SK-N-SH (cell line): ENCODE measurements around the gene ATP1A2. TPM values are rescaled to one million over a fixed set of nuclear protein-coding genes. Genes with fewer than 3 reads are reported as not detected.

Experiments used
- CTCF ChIA-PET: fragments of 300-600, 350-600 bp; formaldehyde crosslinking; extraction: SDS; loops from one replicate; lab custom pipeline; 2021; lab: Yijun Ruan, JAX
- POLR2A ChIA-PET: fragments of 350-600 bp; sonication (Branson Sonifier 250); formaldehyde crosslinking; extraction: SDS; loops from one replicate; lab custom pipeline; 2020; ENCODE audit warnings: antibody characterized with exemption, inconsistent platforms; lab: Yijun Ruan, JAX
- DNase-seq: peaks from one replicate; pipeline ENCODE4 v3.0.0; 2012
- H2AFZ ChIP-seq: fragments of 200-600 bp; sonication (generic); 2 replicates; pipeline ENCODE4 v1.8.1; 2016; ENCODE audit warnings: antibody characterized with exemption, mild to moderate bottlenecking, low read depth
- H3F3A ChIP-seq: fragments of 200-600 bp; sonication (generic); replicated peaks from 2 replicates; pipeline ENCODE3; 2016; ENCODE audit warnings: antibody characterized with exemption, mild to moderate bottlenecking; ENCODE audit not compliant: insufficient read depth
- H3K27ac ChIP-seq, 2 experiments: fragments of 200-500 bp in 1 of 2; fragments of 200-600 bp in 1 of 2; sonication (Bioruptor generic) in 1 of 2; sonication (generic), shearing (Covaris generic) in 1 of 2; 2 replicates each; pipeline versions ENCODE4 v1.5.1 to v1.6.1; 2014 to 2016; ENCODE audit warnings: low read depth in 2 of 2, inconsistent platforms in 1 of 2, low read length in 1 of 2, mild to moderate bottlenecking in 1 of 2, mixed read lengths in 1 of 2
- H3K27me3 ChIP-seq: fragments of 200-600 bp; sonication (generic), shearing (Covaris generic); 2 replicates; pipeline ENCODE4 v1.6.1; 2016; ENCODE audit warnings: mixed run types; ENCODE audit not compliant: insufficient read depth
- H3K36me3 ChIP-seq, 2 experiments: fragments of 200-500 bp in 1 of 2; fragments of 200-600 bp in 1 of 2; sonication (Bioruptor generic) in 1 of 2; sonication (generic) in 1 of 2; replicated peaks in 1 of 2; 2 replicates each; pipeline versions ENCODE3 to v1.5.1; 2014 to 2016; ENCODE audit warnings: low read length in 1 of 2, mild to moderate bottlenecking in 1 of 2; ENCODE audit not compliant: insufficient read depth in 2 of 2, control insufficient read depth in 1 of 2
- H3K4me1 ChIP-seq, 2 experiments: fragments of 200-500 bp in 1 of 2; fragments of 200-600 bp in 1 of 2; sonication (Bioruptor generic) in 1 of 2; sonication (generic), shearing (Covaris generic) in 1 of 2; 2 replicates each; pipeline versions ENCODE4 v1.5.1 to v1.6.1; 2014 to 2016; ENCODE audit warnings: low read depth in 1 of 2, low read length in 1 of 2, mixed run types in 1 of 2; ENCODE audit not compliant: insufficient read depth in 2 of 2, control insufficient read depth in 1 of 2
- H3K4me2 ChIP-seq: fragments of 200-600 bp; sonication (generic), shearing (Covaris generic); 2 replicates; pipeline ENCODE4 v1.6.1; 2017; ENCODE audit warnings: mixed run types
- H3K4me3 ChIP-seq, 2 experiments: fragments of 200-500 bp in 1 of 2; fragments of 200-600 bp in 1 of 2; sonication (Bioruptor generic) in 1 of 2; sonication (generic), shearing (Covaris generic) in 1 of 2; 2 replicates each; pipeline versions ENCODE4 v1.5.1 to v1.8.1; 2014 to 2016; ENCODE audit warnings: low read depth in 2 of 2, inconsistent platforms in 1 of 2, low read length in 1 of 2, mild to moderate bottlenecking in 1 of 2, mixed read lengths in 1 of 2, moderate library complexity in 1 of 2
- H3K79me2 ChIP-seq: fragments of 200-600 bp; sonication (generic); 2 replicates; pipeline ENCODE4 v1.8.1; 2017; ENCODE audit warnings: mild to moderate bottlenecking; ENCODE audit not compliant: insufficient read depth
- H3K9ac ChIP-seq: fragments of 200-600 bp; sonication (generic); 2 replicates; pipeline ENCODE4 v1.6.1; 2017; ENCODE audit warnings: mixed run types
- H3K9me2 ChIP-seq: fragments of 200-600 bp; sonication (generic); 2 replicates; pipeline ENCODE4 v1.6.1; 2017; ENCODE audit warnings: mixed run types
- H3K9me3 ChIP-seq: fragments of 200-600 bp; sonication (generic); 2 replicates; pipeline ENCODE4 v1.6.1; 2017; ENCODE audit warnings: mixed run types, mild to moderate bottlenecking, moderate library complexity
- H4K20me1 ChIP-seq: fragments of 200-600 bp; sonication (generic); 2 replicates; pipeline ENCODE4 v1.6.1; 2017; ENCODE audit warnings: mild to moderate bottlenecking, mixed run types; ENCODE audit not compliant: insufficient read depth
- CTCF ChIP-seq: fragments of 200-600 bp; sonication (generic); IDR thresholded peaks from 2 replicates; pipeline ENCODE4 v1.6.1; 2017; ENCODE audit warnings: antibody characterized with exemption, mild to moderate bottlenecking, moderate library complexity
- EZH2phosphoT487 ChIP-seq: fragments of 200-600 bp; sonication (generic); IDR thresholded peaks from 2 replicates; pipeline ENCODE4 v1.6.1; 2017; ENCODE audit warnings: low read depth, mixed run types, mild to moderate bottlenecking, antibody characterized with exemption, moderate library complexity, borderline replicate concordance
- FOXJ3 ChIP-seq: sonication (generic); formaldehyde crosslinking; IDR thresholded peaks from 2 replicates; pipeline ENCODE4 v1.5.1; 2020; ENCODE audit warnings: mild to moderate bottlenecking, missing genetic modification reagents
- FOXM1 ChIP-seq: IDR thresholded peaks from 2 replicates; pipeline ENCODE4 v1.4.0; 2012; ENCODE audit warnings: low read depth, mild to moderate bottlenecking
- GABPA ChIP-seq: IDR thresholded peaks from 2 replicates; pipeline ENCODE4 v1.4.0; 2012; ENCODE audit warnings: low read depth, mild to moderate bottlenecking
- GATA2 ChIP-seq: sonication (generic); formaldehyde crosslinking; IDR thresholded peaks from 2 replicates; pipeline ENCODE4 v1.5.0; 2020; ENCODE audit warnings: mild to moderate bottlenecking, missing genetic modification reagents
- MAX ChIP-seq: IDR thresholded peaks from 2 replicates; pipeline ENCODE4 v1.4.0; 2012; ENCODE audit warnings: low read depth
- NFIC ChIP-seq: IDR thresholded peaks from 2 replicates; pipeline ENCODE4 v1.4.0; 2012; ENCODE audit warnings: borderline replicate concordance
- RCOR1 ChIP-seq: fragments of 150-350 bp; IDR thresholded peaks from 2 replicates; pipeline ENCODE4 v1.6.1; 2017; ENCODE audit warnings: antibody characterized with exemption, low read length
- REST ChIP-seq: IDR thresholded peaks from 2 replicates; pipeline ENCODE4 v1.6.1; 2012; ENCODE audit warnings: mild to moderate bottlenecking, low read depth, low read length, moderate library complexity
- RXRA ChIP-seq: IDR thresholded peaks from 2 replicates; pipeline ENCODE4 v1.4.0; 2012; ENCODE audit warnings: low read depth, mild to moderate bottlenecking, borderline replicate concordance
- SIN3A ChIP-seq: IDR thresholded peaks from 2 replicates; pipeline ENCODE4 v1.6.1; 2012; ENCODE audit warnings: low read depth, mild to moderate bottlenecking, low read length, moderate library complexity, borderline replicate concordance
- SMC3 ChIP-seq: IDR thresholded peaks from 2 replicates; pipeline ENCODE4 v1.6.1; 2012; ENCODE audit warnings: low read depth, low read length, improper control_type of control experiment
- TAF1 ChIP-seq: IDR thresholded peaks from 2 replicates; pipeline ENCODE4 v1.6.1; 2012; ENCODE audit warnings: low read depth, mild to moderate bottlenecking, low read length, moderate library complexity, borderline replicate concordance
- TCF12 ChIP-seq: IDR thresholded peaks from 2 replicates; pipeline ENCODE4 v1.4.0; 2012
- TEAD4 ChIP-seq: IDR thresholded peaks from 2 replicates; pipeline ENCODE4 v1.4.0; 2012; ENCODE audit warnings: mild to moderate bottlenecking, borderline replicate concordance; ENCODE audit not compliant: insufficient read depth
- USF1 ChIP-seq: IDR thresholded peaks from 2 replicates; pipeline ENCODE4 v1.4.0; 2012; ENCODE audit warnings: low read depth, borderline replicate concordance
- USF2 ChIP-seq: fragments of 150-350 bp; IDR thresholded peaks from 2 replicates; pipeline ENCODE4 v1.6.1; 2017; ENCODE audit warnings: antibody characterized with exemption, low read length, low read depth, borderline replicate concordance
- YY1 ChIP-seq: IDR thresholded peaks from 2 replicates; pipeline ENCODE4 v1.4.0; 2012; ENCODE audit warnings: low read depth, mild to moderate bottlenecking
- WGBS: methylation state at CpG from one replicate; pipeline ENCODE4 v1.1.6; 2017; ENCODE audit warnings: low lambda C conversion rate; 5-methylcytosine and 5-hydroxymethylcytosine counted together
- polyA plus RNA-seq, 3 experiments: library from polyadenylated mRNA; depleted of rRNA; stranded (reverse); fragments of >200 nt; gene quantifications; 2 replicates each; pipeline ENCODE4 v1.2.3, GENCODE V29; 2012

ATP1A2 gene
- polyA plus RNA-seq, 1 of the 3 experiments (the other 2 are of a cell fraction), result 0.07 TPM

- WGBS, result 79% methylated on average over 5 of the region's 5 CpGs
- Histone ChIP-seq H3K27me3 (0 out of 2 replicates have a peak, but pooled peaks cover 3% of the 10 kb centered on the region), H3K36me3 (no peaks in the 10 kb centered on the region), H3K9me2 (no peaks in the 10 kb centered on the region), H3F3A (peaks cover 3% of the 10 kb centered on the region), H3K79me2 (no peaks in the 10 kb centered on the region), H3K4me1 (peaks cover 0 to 15% of the 10 kb centered on the region in 2 experiments; a peak in 1 of 4 replicates), H4K20me1 (no peaks in the 10 kb centered on the region), H2AFZ (no peak overlapping the region), H3K9me3 (no peaks in the 10 kb centered on the region), H3K27ac (no peak overlapping the region), H3K4me3 (no peak overlapping the region), H3K9ac (no peak overlapping the region), H3K4me2 (no peak overlapping the region)
- no peak for DNase-seq
- ChIA-PET CTCF (interaction anchor here (0.7 to 6.8 kb wide), 12 partner anchors 17 to 188 kb away, joined by 3 to 102 read pairs (median 10); partner anchors contain the start of genes KCNJ9 and PEX19), POLR2A (interaction anchor here (0.7 kb wide), 1 partner anchor 138 kb away, joined by 3 read pairs; no protein-coding TSS in a partner anchor)
- TF ChIP-seq CTCF (no peak), FOXJ3 (CRISPR knock-in tag) (no peak), USF2 (no peak), GATA2 (no peak), NFIC (no peak), FOXM1 (no peak), GABPA (no peak), RCOR1 (no peak), YY1 (no peak), TCF12 (no peak), SIN3A (no peak), SMC3 (no peak), REST (no peak), EZH2phosphoT487 (no peak), MAX (no peak), RXRA (no peak), TAF1 (no peak), TEAD4 (no peak), USF1 (no peak)
Measured at GRCh38 chr1:160105155-160105554, 10.4 kb upstream of the ATP1A2 start.
